Endothelial cell of umbilical vein (primary cell): Measurements from ENCODE around the gene PLA2G2D. TPM values are rescaled to one million over a fixed set of nuclear protein-coding genes. Genes with fewer than 3 reads are reported as not detected.

Source experiments
- BruUV-seq: library from RNA; stranded (reverse); fragments of 400-500 nt; replicated peaks from 2 replicates; lab custom pipeline; 2021; lab: Mats Ljungman, UMichigan
- CTCF ChIA-PET: fragments of 300-600, 350-600 bp; sonication (Branson Sonifier 250); formaldehyde crosslinking; loops from one replicate; lab custom pipeline; 2021; ENCODE audit warnings: antibody characterized with exemption, inconsistent platforms; lab: Charles Lee
- POLR2A ChIA-PET: fragments of 300-600, 350-600 bp; sonication (Branson Sonifier 250); formaldehyde crosslinking; loops from one replicate; lab custom pipeline; 2021; ENCODE audit warnings: antibody characterized with exemption, inconsistent platforms; lab: Charles Lee
- DNase-seq: peaks from one replicate; pipeline ENCODE4 v3.0.0-alpha.2; 2011; ENCODE audit warnings: low read depth, low spot score
- FAIRE-seq: peaks from 2 replicates; lab custom pipeline; 2011; peaks lifted over from hg19 to GRCh38; lab: Jason Lieb, UNC
- H2AFZ ChIP-seq: 2 replicates; pipeline ENCODE4 v1.6.0; 2012; ENCODE audit warnings: low read depth, low read length, control low read depth, inconsistent platforms
- H3K27ac ChIP-seq: 2 replicates; pipeline ENCODE4 v1.5.1; 2011; ENCODE audit warnings: low read depth, mild to moderate bottlenecking, control low read depth, low read length, moderate library complexity; ENCODE audit not compliant: insufficient read depth
- H3K27me3 ChIP-seq, 2 experiments: 2 replicates each; pipeline versions ENCODE4 v1.6.0 to v1.6.1; 2011; ENCODE audit warnings: low read length in 2 of 2, mixed read lengths in 1 of 2; ENCODE audit not compliant: control insufficient read depth in 2 of 2, insufficient read depth in 2 of 2
- H3K36me3 ChIP-seq, 2 experiments: 2 replicates in 1 of 2; 3 replicates in 1 of 2; pipeline ENCODE4 v1.5.1; 2011; ENCODE audit warnings: low read length in 2 of 2, mild to moderate bottlenecking in 1 of 2, moderate library complexity in 1 of 2; ENCODE audit not compliant: control insufficient read depth in 2 of 2, insufficient read depth in 2 of 2; ENCODE audit errors: extremely low read depth in 1 of 2
- H3K4me1 ChIP-seq: 3 replicates; pipeline ENCODE4 v1.5.1; 2011; ENCODE audit warnings: mild to moderate bottlenecking, low read length; ENCODE audit not compliant: control insufficient read depth, insufficient read depth; ENCODE audit errors: extremely low read depth
- H3K4me2 ChIP-seq: 2 replicates; pipeline ENCODE4 v1.6.1; 2011; ENCODE audit warnings: low read length, control low read depth, mixed read lengths; ENCODE audit not compliant: insufficient read depth
- H3K4me3 ChIP-seq, 3 experiments: fragments of 200-600 bp in 1 of 3; sonication (generic), shearing (Covaris generic) in 1 of 3; replicated peaks in 1 of 3; 2 replicates each; pipeline ENCODE4 v1.5.1; 2011 to 2016; ENCODE audit warnings: control low read depth in 3 of 3, low read length in 3 of 3, mild to moderate bottlenecking in 2 of 3, inconsistent platforms in 1 of 3, low read depth in 1 of 3, moderate library complexity in 1 of 3; ENCODE audit not compliant: insufficient read depth in 1 of 3
- H3K79me2 ChIP-seq: 2 replicates; pipeline ENCODE4 v1.6.0; 2012; ENCODE audit warnings: low read length, inconsistent platforms; ENCODE audit not compliant: control insufficient read depth, insufficient read depth
- H3K9ac ChIP-seq: replicated peaks from 2 replicates; pipeline ENCODE3; 2011; ENCODE audit warnings: low read length, control low read depth; ENCODE audit not compliant: insufficient read depth; ENCODE audit errors: extremely low read depth
- H3K9me1 ChIP-seq: replicated peaks from 3 replicates; pipeline ENCODE4 v1.6.0; 2011; ENCODE audit warnings: mild to moderate bottlenecking, low read length; ENCODE audit not compliant: control insufficient read depth, insufficient read depth; ENCODE audit errors: extremely low read depth
- H3K9me3 ChIP-seq: replicated peaks from 2 replicates; pipeline ENCODE4 v1.5.1; 2012; ENCODE audit warnings: low read length, inconsistent platforms; ENCODE audit not compliant: control insufficient read depth, insufficient read depth
- H4K20me1 ChIP-seq: replicated peaks from 2 replicates; pipeline ENCODE3; 2011; ENCODE audit warnings: mild to moderate bottlenecking, low read length; ENCODE audit not compliant: control insufficient read depth, insufficient read depth; ENCODE audit errors: extremely low read depth
- CTCF ChIP-seq, 2 donors: IDR thresholded peaks; 1 replicate in 1 of 2; 2 replicates in 1 of 2; pipeline ENCODE4 v1.5.1; 2011; ENCODE audit warnings: low read length in 2 of 2, mild to moderate bottlenecking in 2 of 2, moderate library complexity in 2 of 2, control low read depth in 1 of 2, inconsistent platforms in 1 of 2, low read depth in 1 of 2; ENCODE audit not compliant: insufficient read depth in 1 of 2; ENCODE audit errors: extremely low read depth in 1 of 2
- FOS ChIP-seq: IDR thresholded peaks from 2 replicates; pipeline ENCODE4 v1.6.1; 2011; ENCODE audit warnings: mild to moderate bottlenecking, low read length, moderate library complexity, borderline replicate concordance; ENCODE audit not compliant: insufficient read depth
- JUN ChIP-seq: IDR thresholded peaks from 2 replicates; pipeline ENCODE4 v1.6.1; 2011; ENCODE audit warnings: borderline replicate concordance, low read depth; ENCODE audit not compliant: insufficient read length, insufficient read depth
- MAX ChIP-seq: IDR thresholded peaks from 2 replicates; pipeline ENCODE4 v1.6.1; 2011; ENCODE audit not compliant: insufficient read depth, insufficient read length
- MYC ChIP-seq: IDR thresholded peaks from one replicate; pipeline ENCODE4 v1.6.1; 2011; ENCODE audit warnings: mild to moderate bottlenecking, low read depth, low read length
- POLR2A ChIP-seq: IDR thresholded peaks from 2 replicates; pipeline ENCODE4 v1.6.1; 2012; ENCODE audit warnings: low read depth, mild to moderate bottlenecking, control low read depth, low read length
- POLR2AphosphoS5 ChIP-seq: IDR thresholded peaks from 2 replicates; pipeline ENCODE4 v1.6.1; 2012; ENCODE audit warnings: low read depth, mild to moderate bottlenecking, control low read depth, low read length, moderate library complexity; ENCODE audit not compliant: insufficient read depth
- dilution Hi-C: fragments of 300-500 bp; cut with MboI; formaldehyde crosslinking; loops from one replicate; pipeline ENCODE4 v1.15.0; 2019; ENCODE audit warnings: low sequenced_read_pairs; ENCODE audit not compliant: extremely low pct_ligation_motif_present
- intact Hi-C: fragments of 100-400 bp; cut with micrococcal nuclease; formaldehyde crosslinking; loops from one replicate; pipeline ENCODE4 v1.10.0; 2022
- polyA plus RNA-seq, 4 experiments: library from polyadenylated mRNA; depleted of rRNA in 3 of 4; stranded (reverse) in 3 of 4; unstranded in 1 of 4; fragments of >200 nt; gene quantifications; 2 replicates each; pipeline versions ENCODE4 v1.2.1 to v1.2.3, GENCODE V29; 2011 to 2012; ENCODE audit warnings: missing spikeins in 1 of 4
- total RNA-seq: library from RNA; stranded (reverse); gene quantifications from 2 replicates; pipeline ENCODE4 v1.2.3, GENCODE V29; 2021

Gene PLA2G2D
- total and polyA plus RNA-seq, 2 donors (not counting 3 experiments of a cell fraction or from before 2014, with no cell fraction given) = not detected

- no peak overlapping the region for H3K4me2 ChIP-seq
- H3K27me3 ChIP-seq = no peaks in the 10 kb centered on the region
- no TSS peak for BruUV-seq
- H3K27ac ChIP-seq = no peak overlapping the region
- no peak overlapping the region for H2AFZ ChIP-seq
- no peak for TF ChIP-seq MAX
- TF ChIP-seq CTCF (IDR thresholded peaks at IDR 0.05; ENCODE audit: extremely low read depth in 1 of 2, insufficient read depth in 1 of 2, low read depth in 1 of 2, low read length in 2 of 2) = no peak
- dilution Hi-C loops (no loop called here), intact Hi-C loops (no loop called here)
- ChIA-PET POLR2A (no interaction called here), CTCF (no interaction called here)
- H3K9me1 ChIP-seq = no peaks in the 10 kb centered on the region
- H3K4me3 ChIP-seq = no peak overlapping the region
- H3K4me1 ChIP-seq = no peaks in the 10 kb centered on the region
- no peak overlapping the region for H3K9ac ChIP-seq
- H4K20me1 ChIP-seq = no peaks in the 10 kb centered on the region
- FAIRE-seq (no peak), DNase-seq (no peak)
- H3K36me3 ChIP-seq = no peaks in the 10 kb centered on the region
- no peaks in the 10 kb centered on the region for H3K79me2 ChIP-seq
- H3K9me3 ChIP-seq = no peaks in the 10 kb centered on the region
Measured at GRCh38 chr1:20137604-20138003, 18.3 kb upstream of the PLA2G2D start.

- no peak overlapping the region for H3K27ac ChIP-seq
- no TSS peak for BruUV-seq
- H3K79me2 ChIP-seq = no peaks in the 10 kb centered on the region
- POLR2A ChIA-PET = no interaction called here
- dilution Hi-C loops (no loop called here), intact Hi-C loops (no loop called here)
- FAIRE-seq (no peak), DNase-seq (no peak)
- CTCF ChIA-PET = no interaction called here
- no peak overlapping the region for H3K4me2 ChIP-seq
- H3K9me1 ChIP-seq = no peaks in the 10 kb centered on the region
- H3K9me3 ChIP-seq = no peaks in the 10 kb centered on the region
- no peaks in the 10 kb centered on the region for H4K20me1 ChIP-seq
- no peak for TF ChIP-seq POLR2A
- TF ChIP-seq FOS = no peak
- TF ChIP-seq JUN = no peak
- TF ChIP-seq MYC = no peak
- TF ChIP-seq POLR2AphosphoS5 = no peak
- no peak for TF ChIP-seq CTCF (IDR thresholded peaks at IDR 0.05; ENCODE audit: extremely low read depth in 1 of 2, insufficient read depth in 1 of 2, low read depth in 1 of 2, low read length in 2 of 2)
- no peak overlapping the region for H2AFZ ChIP-seq
- H3K27me3 ChIP-seq = no peaks in the 10 kb centered on the region
- no peaks in the 10 kb centered on the region for H3K4me1 ChIP-seq
- no peak overlapping the region for H3K4me3 ChIP-seq
- H3K36me3 ChIP-seq = no peaks in the 10 kb centered on the region
- H3K9ac ChIP-seq = no peak overlapping the region
Measured at GRCh38 chr1:20137055-20137454, 17.7 kb upstream of the PLA2G2D start.
